KMS-11 (cell line): Measurements from ENCODE around the gene PF4V1.

Experiments used
- H2AFZ ChIP-seq: fragments of 200-600 bp; sonication (generic); 2 replicates; pipeline ENCODE4 v1.6.1; 2016; ENCODE audit warnings: antibody characterized with exemption, mixed run types, low read depth
- H3K27ac ChIP-seq: fragments of 200-600 bp; sonication (generic); 2 replicates; pipeline ENCODE4 v1.6.1; 2016; ENCODE audit warnings: mild to moderate bottlenecking, mixed run types
- H3K27me3 ChIP-seq: fragments of 200-600 bp; sonication (generic); 2 replicates; pipeline ENCODE4 v1.6.1; 2017; ENCODE audit warnings: mild to moderate bottlenecking, low read depth, mixed run types, moderate library complexity; ENCODE audit not compliant: insufficient read depth
- H3K36me3 ChIP-seq: fragments of 200-600 bp; sonication (generic); 2 replicates; pipeline ENCODE4 v1.6.1; 2017; ENCODE audit warnings: mild to moderate bottlenecking, mixed run types; ENCODE audit not compliant: insufficient read depth
- H3K4me1 ChIP-seq: fragments of 200-600 bp; sonication (generic); 2 replicates; pipeline ENCODE4 v1.6.1; 2016; ENCODE audit warnings: mild to moderate bottlenecking, low read depth, mixed run types; ENCODE audit not compliant: poor library complexity, severe bottlenecking
- H3K4me2 ChIP-seq: fragments of 200-600 bp; sonication (generic); 2 replicates; pipeline ENCODE4 v1.7.0; 2016; ENCODE audit warnings: mild to moderate bottlenecking, mixed run types
- H3K4me3 ChIP-seq: fragments of 200-600 bp; sonication (generic); IDR thresholded peaks from 2 replicates; pipeline ENCODE4 v1.6.1; 2017; ENCODE audit warnings: low read depth, low read length, mixed read lengths; ENCODE audit not compliant: insufficient read depth
- H3K79me2 ChIP-seq: fragments of 200-600 bp; sonication (generic); 2 replicates; pipeline ENCODE4 v1.6.1; 2016; ENCODE audit warnings: low read depth, mixed run types; ENCODE audit not compliant: insufficient read depth
- H3K9ac ChIP-seq: fragments of 200-600 bp; sonication (generic); 2 replicates; pipeline ENCODE4 v1.6.1; 2016; ENCODE audit warnings: mild to moderate bottlenecking, mixed run types
- H4K20me1 ChIP-seq: fragments of 200-600 bp; sonication (generic); 2 replicates; pipeline ENCODE4 v1.6.1; 2016; ENCODE audit warnings: mild to moderate bottlenecking, mixed run types; ENCODE audit not compliant: insufficient read depth
- TF ChIP-seq, protein P1 (sequence below): fragments of 200-600 bp; sonication (generic); conservative IDR thresholded peaks from 2 replicates; pipeline ENCODE4 v1.6.1; 2017; ENCODE audit warnings: low read depth, mild to moderate bottlenecking, antibody characterized with exemption, low read length, moderate library complexity, mixed read lengths

PF4V1 gene

GRCh38 chr4:73850261-73850970 lies 2.7 kb upstream of the PF4V1 start:
- Histone ChIP-seq H3K4me1 (no peaks in the 10 kb centered on the region), H3K9ac (no peak overlapping the region), H3K4me2 (no peak overlapping the region), H3K4me3 (no peak overlapping the region), H3K27me3 (no peaks in the 10 kb centered on the region), H2AFZ (no peak overlapping the region), H4K20me1 (no peaks in the 10 kb centered on the region), H3K79me2 (no peaks in the 10 kb centered on the region), H3K27ac (no peak overlapping the region), H3K36me3 (no peaks in the 10 kb centered on the region)
- TF ChIP-seq, protein P1, sequence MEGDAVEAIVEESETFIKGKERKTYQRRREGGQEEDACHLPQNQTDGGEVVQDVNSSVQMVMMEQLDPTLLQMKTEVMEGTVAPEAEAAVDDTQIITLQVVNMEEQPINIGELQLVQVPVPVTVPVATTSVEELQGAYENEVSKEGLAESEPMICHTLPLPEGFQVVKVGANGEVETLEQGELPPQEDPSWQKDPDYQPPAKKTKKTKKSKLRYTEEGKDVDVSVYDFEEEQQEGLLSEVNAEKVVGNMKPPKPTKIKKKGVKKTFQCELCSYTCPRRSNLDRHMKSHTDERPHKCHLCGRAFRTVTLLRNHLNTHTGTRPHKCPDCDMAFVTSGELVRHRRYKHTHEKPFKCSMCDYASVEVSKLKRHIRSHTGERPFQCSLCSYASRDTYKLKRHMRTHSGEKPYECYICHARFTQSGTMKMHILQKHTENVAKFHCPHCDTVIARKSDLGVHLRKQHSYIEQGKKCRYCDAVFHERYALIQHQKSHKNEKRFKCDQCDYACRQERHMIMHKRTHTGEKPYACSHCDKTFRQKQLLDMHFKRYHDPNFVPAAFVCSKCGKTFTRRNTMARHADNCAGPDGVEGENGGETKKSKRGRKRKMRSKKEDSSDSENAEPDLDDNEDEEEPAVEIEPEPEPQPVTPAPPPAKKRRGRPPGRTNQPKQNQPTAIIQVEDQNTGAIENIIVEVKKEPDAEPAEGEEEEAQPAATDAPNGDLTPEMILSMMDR = no peak

GRCh38 chr4:73851293-73851692 lies 1.8 kb upstream of the PF4V1 start:
- Histone ChIP-seq H3K36me3 (no peaks in the 10 kb centered on the region), H3K79me2 (no peaks in the 10 kb centered on the region), H2AFZ (no peak overlapping the region), H3K9ac (no peak overlapping the region), H3K4me2 (no peak overlapping the region), H4K20me1 (no peaks in the 10 kb centered on the region), H3K27ac (no peak overlapping the region), H3K4me1 (no peaks in the 10 kb centered on the region), H3K4me3 (no peak overlapping the region), H3K27me3 (no peaks in the 10 kb centered on the region)
- TF ChIP-seq, protein P1 = no peak

DNA sequence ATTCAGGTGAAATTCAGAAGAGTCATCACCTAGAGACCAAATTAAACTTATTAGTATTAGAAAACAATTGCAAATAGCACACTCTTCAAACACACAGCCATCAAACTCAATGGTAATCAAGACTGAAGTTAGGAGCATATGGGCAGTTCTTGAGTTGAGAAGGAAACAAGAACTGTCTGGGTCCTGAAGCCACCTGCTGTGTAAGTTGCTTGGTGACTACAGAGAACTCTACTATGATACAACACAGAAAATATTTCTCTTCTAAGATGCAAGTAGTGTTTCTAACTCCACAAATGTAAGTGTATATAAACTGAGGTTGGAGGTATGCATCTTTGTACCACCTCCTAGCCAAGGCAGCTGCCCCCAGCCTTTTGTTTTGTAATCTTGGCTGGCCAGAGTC lies 325 bp upstream of the PF4V1 start:
- Histone ChIP-seq H3K4me3 (no peak overlapping the region), H2AFZ (no peak overlapping the region), H3K4me1 (no peaks in the 10 kb centered on the region), H3K4me2 (no peak overlapping the region), H3K79me2 (no peaks in the 10 kb centered on the region), H3K9ac (no peak overlapping the region), H4K20me1 (no peaks in the 10 kb centered on the region), H3K27me3 (no peaks in the 10 kb centered on the region), H3K27ac (no peak overlapping the region), H3K36me3 (no peaks in the 10 kb centered on the region)
- TF ChIP-seq, protein P1 = no peak

DNA sequence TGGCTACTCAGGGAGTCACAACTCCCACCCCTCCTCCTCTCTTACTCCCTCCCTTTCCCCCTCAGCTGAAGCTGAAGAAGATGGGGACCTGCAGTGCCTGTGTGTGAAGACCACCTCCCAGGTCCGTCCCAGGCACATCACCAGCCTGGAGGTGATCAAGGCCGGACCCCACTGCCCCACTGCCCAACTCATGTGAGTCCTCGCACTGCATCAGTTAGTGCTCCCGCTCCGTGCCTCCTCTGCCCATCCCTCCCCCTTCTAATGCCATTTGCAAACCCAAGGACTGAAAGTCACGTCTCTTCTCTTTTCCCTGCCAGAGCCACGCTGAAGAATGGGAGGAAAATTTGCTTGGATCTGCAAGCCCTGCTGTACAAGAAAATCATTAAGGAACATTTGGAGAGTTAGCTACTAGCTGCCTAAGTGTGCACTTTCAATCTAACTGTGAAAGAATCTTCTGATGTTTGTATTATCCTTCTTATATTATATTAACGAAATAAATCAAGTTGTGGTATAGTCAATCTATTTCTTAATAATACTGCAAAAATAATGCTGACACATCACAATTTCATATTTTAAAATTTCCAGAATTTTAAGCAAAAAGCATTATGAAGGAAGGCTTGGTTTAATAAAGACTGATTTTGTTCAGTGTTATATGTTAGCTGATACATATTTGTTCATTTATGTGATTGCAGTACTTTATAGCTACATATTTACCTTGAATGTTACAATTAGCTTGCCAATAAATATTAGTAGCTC lies 800 bp downstream of the PF4V1 start:
- Histone ChIP-seq H3K36me3 (no peaks in the 10 kb centered on the region), H3K27me3 (no peaks in the 10 kb centered on the region), H3K4me3 (no peak overlapping the region), H3K9ac (no peak overlapping the region), H3K4me1 (no peaks in the 10 kb centered on the region), H2AFZ (no peak overlapping the region), H3K79me2 (no peaks in the 10 kb centered on the region), H3K27ac (no peak overlapping the region), H4K20me1 (no peaks in the 10 kb centered on the region), H3K4me2 (no peak overlapping the region)
- TF ChIP-seq, protein P1 = no peak
